Upper lobe of left lung (tissue), 4 donors: ENCODE data around the gene MN1.

Experiments used
- CTCF ChIP-seq, 6 experiments: fragments of 450-650 bp in 4 of 6; fragments of 200-600 bp in 2 of 6; sonication (generic) in 2 of 6; IDR thresholded peaks; one replicate each; pipeline ENCODE4 v1.5.1; 2016 to 2019; ENCODE audit warnings: antibody characterized with exemption in 6 of 6
- EP300 ChIP-seq, 4 donors: sonication (generic); formaldehyde crosslinking; IDR thresholded peaks; one replicate each; pipeline ENCODE4 v1.5.1; 2017; ENCODE audit warnings: antibody characterized with exemption in 4 of 4, control low read depth in 2 of 4
- POLR2A ChIP-seq, 4 donors: fragments of 450-650 bp; IDR thresholded peaks; one replicate each; pipeline ENCODE4 v1.5.1; 2016 to 2017; ENCODE audit warnings: antibody characterized with exemption in 4 of 4, mild to moderate bottlenecking in 2 of 4
- POLR2AphosphoS5 ChIP-seq, 2 donors: sonication (generic); formaldehyde crosslinking; IDR thresholded peaks; one replicate each; pipeline ENCODE4 v1.5.1; 2017; ENCODE audit warnings: antibody characterized with exemption in 2 of 2

GRCh38 chr22:27811778-27812177, 10.2 kb upstream of the MN1 start:
- no peak for TF ChIP-seq POLR2A (IDR thresholded peaks at IDR 0.05)
- TF ChIP-seq EP300 (IDR thresholded peaks at IDR 0.05), result no peak
- TF ChIP-seq CTCF (IDR thresholded peaks at IDR 0.05), result no peak
- no peak for TF ChIP-seq POLR2AphosphoS5 (IDR thresholded peaks at IDR 0.05)
